Tibial nerve (tissue), 4 donors: Measurements from ENCODE around the gene PNPLA2.

Experiments
- CTCF ChIP-seq, 5 experiments: fragments of 200-600 bp in 3 of 5; fragments of 450-650 bp in 2 of 5; sonication (generic) in 3 of 5; IDR thresholded peaks; one replicate each; pipeline ENCODE4 v1.5.1; 2016 to 2019; ENCODE audit warnings: antibody characterized with exemption in 5 of 5, mild to moderate bottlenecking in 3 of 5, moderate library complexity in 2 of 5
- EP300 ChIP-seq, 2 donors: sonication (generic); formaldehyde crosslinking; IDR thresholded peaks; one replicate each; pipeline ENCODE4 v1.6.1; 2017; ENCODE audit warnings: antibody characterized with exemption in 2 of 2, mild to moderate bottlenecking in 1 of 2
- POLR2A ChIP-seq, 2 donors: fragments of 450-650 bp; IDR thresholded peaks; one replicate each; pipeline ENCODE4 v1.6.1; 2017; ENCODE audit warnings: antibody characterized with exemption in 2 of 2, mild to moderate bottlenecking in 2 of 2, moderate library complexity in 2 of 2

- TF ChIP-seq CTCF (IDR thresholded peaks at IDR 0.05) (no peak), POLR2A (IDR thresholded peaks at IDR 0.05) (no peak), EP300 (IDR thresholded peaks at IDR 0.05) (no peak)
Observed at GRCh38 chr11:778976-779954, 39.4 kb upstream of the PNPLA2 start.
